ENCODE data around the gene SULT2B1.

- TF ChIP-seq POLR2A (IDR thresholded peaks at IDR 0.05; ENCODE audit: low read length), result no peak
- no peak for TF ChIP-seq GATA1 (IDR thresholded peaks at IDR 0.05; ENCODE audit: low read depth, low read length)
These were observed 86.2 kb downstream of the SULT2B1 start for GRCh38 chr19:48637948-48638830.

All from erythroblast (primary cell).